CD14-positive monocyte (primary cell): ENCODE data around the gene NPIPA5. TPM values are rescaled to one million over a fixed set of nuclear protein-coding genes. Genes with fewer than 3 reads are reported as not detected.
"Not testable (repeated sequence)": the region's sequence is repeated elsewhere in the genome, so short reads cannot be mapped to it uniquely, and the experiment has no call there.

Source experiments
- DNase-seq, 3 donors: peaks; one replicate each; pipeline ENCODE4 v3.0.0-alpha.2; 2011 to 2022
- H2AFZ ChIP-seq: 2 replicates; pipeline ENCODE4 v1.6.0; 2012; ENCODE audit warnings: mild to moderate bottlenecking, low read depth, low read length, inconsistent platforms; ENCODE audit not compliant: insufficient read depth, poor library complexity, severe bottlenecking
- H3K27ac ChIP-seq, 2 donors: 1 replicate in 1 of 2; 2 replicates in 1 of 2; pipeline ENCODE4 v1.5.1; 2012 to 2013; ENCODE audit warnings: low read length in 2 of 2, control low read depth in 1 of 2, inconsistent platforms in 1 of 2, low read depth in 1 of 2, mild to moderate bottlenecking in 1 of 2
- H3K27me3 ChIP-seq, 2 donors: one replicate each; pipeline versions ENCODE4 v1.6.0 to v1.6.1; 2011 to 2013; ENCODE audit warnings: low read length in 2 of 2; ENCODE audit not compliant: control insufficient read depth in 2 of 2, insufficient read depth in 2 of 2
- H3K36me3 ChIP-seq, 2 donors: replicated peaks in 1 of 2; 1 replicate in 1 of 2; 2 replicates in 1 of 2; pipeline versions ENCODE4 v1.5.1 to v1.6.1; 2012 to 2013; ENCODE audit warnings: low read length in 2 of 2, control low read depth in 1 of 2, inconsistent platforms in 1 of 2, mild to moderate bottlenecking in 1 of 2; ENCODE audit not compliant: insufficient read depth in 2 of 2, control insufficient read depth in 1 of 2
- H3K4me1 ChIP-seq, 2 donors: 1 replicate in 1 of 2; 2 replicates in 1 of 2; pipeline versions ENCODE4 v1.5.1 to v1.6.1; 2012 to 2013; ENCODE audit warnings: low read length in 2 of 2, control low read depth in 1 of 2, inconsistent platforms in 1 of 2, mild to moderate bottlenecking in 1 of 2, moderate library complexity in 1 of 2; ENCODE audit not compliant: insufficient read depth in 2 of 2, control insufficient read depth in 1 of 2
- H3K4me2 ChIP-seq: replicated peaks from 2 replicates; pipeline ENCODE3; 2012; ENCODE audit warnings: low read length, moderate library complexity, mild to moderate bottlenecking; ENCODE audit not compliant: poor library complexity, severe bottlenecking; ENCODE audit errors: extremely low read depth
- H3K4me3 ChIP-seq, 3 experiments: fragments of 200-600 bp in 1 of 3; sonication (generic) in 1 of 3; replicated peaks in 1 of 3; 1 replicate in 2 of 3; 2 replicates in 1 of 3; pipeline ENCODE4 v1.5.1; 2011 to 2013; ENCODE audit warnings: low read length in 3 of 3, mild to moderate bottlenecking in 3 of 3, control low read depth in 2 of 3, low read depth in 2 of 3, inconsistent platforms in 1 of 3, moderate library complexity in 1 of 3
- H3K79me2 ChIP-seq: 2 replicates; pipeline ENCODE4 v1.6.0; 2012; ENCODE audit warnings: mild to moderate bottlenecking, control low read depth, inconsistent platforms, low read length, moderate library complexity; ENCODE audit not compliant: insufficient read depth
- H3K9ac ChIP-seq: 2 replicates; pipeline ENCODE4 v1.6.0; 2017; ENCODE audit warnings: low read length, mild to moderate bottlenecking; ENCODE audit not compliant: insufficient read depth, poor library complexity, severe bottlenecking
- H3K9me3 ChIP-seq, 2 donors: replicated peaks in 1 of 2; 1 replicate in 1 of 2; 2 replicates in 1 of 2; pipeline versions ENCODE4 v1.5.1 to v1.6.1; 2012 to 2013; ENCODE audit warnings: low read length in 2 of 2, control low read depth in 1 of 2; ENCODE audit not compliant: control insufficient read depth in 1 of 2, insufficient read depth in 1 of 2
- H4K20me1 ChIP-seq: 2 replicates; pipeline ENCODE4 v1.6.0; 2012; ENCODE audit warnings: mild to moderate bottlenecking, low read length, control low read depth, moderate library complexity; ENCODE audit not compliant: insufficient read depth
- H3K27ac Mint-ChIP-seq, 7 donors: one replicate each; pipeline ENCODE4 v1.8.0; 2020; ENCODE audit warnings: mild to moderate bottlenecking in 7 of 7, mixed read lengths in 7 of 7, moderate library complexity in 6 of 7, inconsistent platforms in 2 of 7
- H3K27me3 Mint-ChIP-seq, 3 donors: one replicate each; pipeline ENCODE4 v1.8.0; 2021 to 2022; ENCODE audit warnings: low read depth in 3 of 3, mild to moderate bottlenecking in 3 of 3, mixed read lengths in 3 of 3, moderate library complexity in 3 of 3, inconsistent platforms in 1 of 3
- H3K36me3 Mint-ChIP-seq, 2 donors: one replicate each; pipeline ENCODE4 v1.8.0; 2020; ENCODE audit warnings: mixed read lengths in 2 of 2, inconsistent platforms in 1 of 2, mild to moderate bottlenecking in 1 of 2
- H3K4me1 Mint-ChIP-seq: one replicate; pipeline ENCODE4 v1.8.0; 2020; ENCODE audit warnings: mild to moderate bottlenecking, mixed read lengths
- H3K4me3 Mint-ChIP-seq, 2 donors: one replicate each; pipeline ENCODE4 v1.8.0; 2020; ENCODE audit warnings: mild to moderate bottlenecking in 2 of 2, mixed read lengths in 2 of 2, moderate library complexity in 1 of 2
- H3K9me3 Mint-ChIP-seq, 7 donors: one replicate each; pipeline ENCODE4 v1.8.0; 2020 to 2022; ENCODE audit warnings: mixed read lengths in 7 of 7, mild to moderate bottlenecking in 6 of 7, moderate library complexity in 6 of 7, inconsistent platforms in 2 of 7
- CTCF ChIP-seq: fragments of 200-600 bp; IDR thresholded peaks from one replicate; pipeline ENCODE4 v1.8.0; 2022; ENCODE audit warnings: antibody characterized with exemption, mild to moderate bottlenecking
- WGBS: methylation state at CpG from one replicate; pipeline ENCODE4 v1.1.5; 2013; ENCODE audit warnings: missing lambda C conversion rate; ENCODE audit not compliant: insufficient coverage; 5-methylcytosine and 5-hydroxymethylcytosine counted together
- intact Hi-C, 2 donors: fragments of 100-400 bp; cut with micrococcal nuclease; formaldehyde crosslinking; loops; one replicate each; pipeline versions ENCODE4 v1.15.0 to v1.15.1; 2023
- polyA plus RNA-seq, 3 donors: library from polyadenylated mRNA; depleted of rRNA in 1 of 3; unstranded in 2 of 3; stranded (reverse) in 1 of 3; fragments of 300-500 nt in 2 of 3; fragments of >200 nt in 1 of 3; fragmentation: Illumina TruSeq in 2 of 3; gene quantifications; 1 replicate in 2 of 3; 2 replicates in 1 of 3; pipeline ENCODE4 v1.2.3, GENCODE V29; 2012 to 2021

The NPIPA5 gene
- polyA plus RNA-seq, 3 donors = 16.2 TPM; not detected in 2

- Mint-ChIP-seq H3K9me3 (peaks cover 0 to 4% (median 0%) of the 10 kb centered on the region in 7 donors), H3K4me3 (peak overlapping the region in 1 of 2 donors; percentile 1), H3K27ac (no peak overlapping the region), H3K27me3 (peaks cover 19 to 21% (median 19%) of the 10 kb centered on the region in 3 donors), H3K36me3 (no peaks in the 10 kb centered on the region), H3K4me1 (peaks cover 12% of the 10 kb centered on the region)
- Histone ChIP-seq H3K27me3 (no peaks in the 10 kb centered on the region), H3K4me1 (peaks cover 0 to 8% of the 10 kb centered on the region in 2 donors), H2AFZ (no peak overlapping the region), H3K4me3 (no peak overlapping the region), H4K20me1 (no peaks in the 10 kb centered on the region), H3K36me3 (no peaks in the 10 kb centered on the region), H3K4me2 (no peak overlapping the region), H3K27ac (no peak overlapping the region), H3K9me3 (no peaks in the 10 kb centered on the region), H3K9ac (no peak overlapping the region), H3K79me2 (no peaks in the 10 kb centered on the region)
- intact Hi-C loops = no loop called here
- DNase-seq = no peak
- TF ChIP-seq CTCF = no peak
- 100% methylated on average over 5 of the region's 11 CpGs for WGBS
Observed at GRCh38 chr16:15396948-15397594, 19.0 kb upstream of the NPIPA5 start.

DNA sequence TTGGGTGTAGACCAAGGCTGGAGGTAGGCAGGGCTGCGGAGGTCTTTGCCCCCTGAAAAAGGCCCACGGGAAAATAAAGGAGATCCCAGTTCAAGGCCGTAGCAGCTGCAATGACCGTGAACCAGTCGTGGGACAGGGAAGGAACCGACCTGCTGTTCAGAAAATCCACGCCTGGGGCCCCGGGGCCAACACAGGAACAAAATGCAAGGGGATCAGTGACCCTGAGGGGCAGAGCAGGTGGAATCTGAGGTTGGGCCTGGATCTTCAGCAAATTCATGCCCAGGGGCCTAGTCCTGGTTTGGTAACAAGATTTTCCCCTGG, 18.4 kb upstream of the NPIPA5 start:
- Mint-ChIP-seq H3K4me3 (peak overlapping the region; percentile 72 to 78), H3K4me1 (peaks cover 12% of the 10 kb centered on the region), H3K27ac (peak overlapping the region in 1 of 7 donors; percentile 25), H3K27me3 (peaks cover 19 to 21% (median 19%) of the 10 kb centered on the region in 3 donors)
- H3K36me3 Mint-ChIP-seq, H3K9me3 Mint-ChIP-seq, intact Hi-C loops, H3K27me3 ChIP-seq, H3K9me3 ChIP-seq, H3K4me2 ChIP-seq, H3K79me2 ChIP-seq, H3K36me3 ChIP-seq, H3K4me3 ChIP-seq, DNase-seq, H3K9ac ChIP-seq, H3K27ac ChIP-seq, H4K20me1 ChIP-seq, H2AFZ ChIP-seq, H3K4me1 ChIP-seq: not testable (repeated sequence)
- 76% methylated on average over 8 of the region's 8 CpGs for WGBS

GRCh38 chr16:15395631-15396508, 17.8 kb upstream of the NPIPA5 start, which contains the start of gene MPV17L:
MPV17L (plus strand) TSS chr16:15395754; CDS start chr16:15395898, 144 bp downstream.
- H3K4me1 ChIP-seq, H3K27ac ChIP-seq, H3K27me3 ChIP-seq, H3K36me3 ChIP-seq, H3K79me2 ChIP-seq, intact Hi-C loops, H3K9me3 Mint-ChIP-seq, H3K9me3 ChIP-seq, H4K20me1 ChIP-seq, H3K36me3 Mint-ChIP-seq, H3K9ac ChIP-seq: not testable (repeated sequence)
- WGBS = 2% methylated on average over 72 of the region's 79 CpGs
- Mint-ChIP-seq H3K27ac (peak within 1 kb of the TSS in 1 of 7 donors; percentile 61), H3K27me3 (peaks cover 19 to 21% (median 19%) of the 10 kb centered on the region in 3 donors), H3K4me3 (peak within 1 kb of the TSS; percentile 72 to 80), H3K4me1 (peaks cover 12% of the 10 kb centered on the region)
- peak in 1 of 3 donors; percentile 9 for DNase-seq
- Histone ChIP-seq H2AFZ (peak within 1 kb of the TSS; percentile 80), H3K4me3 (peak within 1 kb of the TSS in 1 of 3 experiments; percentile 56), H3K4me2 (peak within 1 kb of the TSS; percentile 60)
